GM13976 (cell line): ENCODE data around the gene ACP3.

Experiments
- DNase-seq: peaks from one replicate; pipeline ENCODE4 v3.0.0; 2012; ENCODE audit warnings: low spot score
- CTCF ChIP-seq: IDR thresholded peaks from 2 replicates; pipeline ENCODE4 v1.5.1; 2012; ENCODE audit warnings: borderline replicate concordance, mild to moderate bottlenecking; ENCODE audit not compliant: insufficient read depth; ENCODE audit errors: extremely low read depth, missing control alignments, control extremely low read depth
- in situ Hi-C: fragments of 300-500 bp; cut with MboI; formaldehyde crosslinking; loops from one replicate; pipeline ENCODE4 v1.12.0; 2022; ENCODE audit warnings: low sequenced_read_pairs, mixed read lengths, inconsistent platforms; ENCODE audit not compliant: unreplicated experiment

Gene ACP3, protein sequence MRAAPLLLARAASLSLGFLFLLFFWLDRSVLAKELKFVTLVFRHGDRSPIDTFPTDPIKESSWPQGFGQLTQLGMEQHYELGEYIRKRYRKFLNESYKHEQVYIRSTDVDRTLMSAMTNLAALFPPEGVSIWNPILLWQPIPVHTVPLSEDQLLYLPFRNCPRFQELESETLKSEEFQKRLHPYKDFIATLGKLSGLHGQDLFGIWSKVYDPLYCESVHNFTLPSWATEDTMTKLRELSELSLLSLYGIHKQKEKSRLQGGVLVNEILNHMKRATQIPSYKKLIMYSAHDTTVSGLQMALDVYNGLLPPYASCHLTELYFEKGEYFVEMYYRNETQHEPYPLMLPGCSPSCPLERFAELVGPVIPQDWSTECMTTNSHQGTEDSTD

DNA sequence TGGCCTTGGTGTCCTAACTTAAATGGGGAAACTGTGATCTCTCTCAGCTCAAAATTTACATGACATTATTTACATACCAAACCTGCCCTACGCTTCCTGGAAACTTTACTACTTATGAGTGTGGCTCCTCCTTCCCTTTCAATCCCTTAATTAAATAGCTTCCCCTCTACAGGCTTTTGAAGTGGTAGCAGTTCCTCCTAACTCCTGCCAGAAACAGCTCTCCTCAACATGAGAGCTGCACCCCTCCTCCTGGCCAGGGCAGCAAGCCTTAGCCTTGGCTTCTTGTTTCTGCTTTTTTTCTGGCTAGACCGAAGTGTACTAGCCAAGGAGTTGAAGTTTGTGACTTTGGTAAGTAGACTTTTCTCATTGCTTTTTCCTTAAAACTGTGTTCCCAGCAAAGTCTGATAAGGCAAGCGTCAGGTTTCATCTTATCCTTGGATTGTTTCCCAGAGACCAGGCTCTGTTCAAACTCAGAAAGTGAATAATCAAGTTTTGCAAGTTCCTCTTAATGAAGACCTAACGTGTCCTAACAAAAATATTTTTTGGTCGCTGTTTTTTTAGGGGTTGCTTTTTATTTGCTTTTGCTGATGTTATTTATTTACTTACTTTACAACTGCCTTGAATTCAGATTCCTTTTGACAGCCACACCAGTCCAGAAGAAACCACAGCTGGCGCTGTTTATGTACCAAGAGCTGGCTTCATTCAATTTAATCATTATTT lies at the start of gene ACP3:
ACP3 (plus strand) TSS at position 179 of the 720 bp plus-strand sequence; CDS start at position 229, 50 bp downstream.
- peak; percentile 15 for DNase-seq
- in situ Hi-C loops, result no loop called here
- TF ChIP-seq CTCF, result no peak

- DNase-seq, result no peak
- in situ Hi-C loops, result no loop called here
- peak; percentile 10 for TF ChIP-seq CTCF
Observed at GRCh38 chr3:132268956-132269355, 48.3 kb upstream of the ACP3 start.

GRCh38 chr3:132273036-132273435 lies 44.2 kb upstream of the ACP3 start:
- no peak for TF ChIP-seq CTCF
- DNase-seq, result no peak
- in situ Hi-C loops, result no loop called here

DNA sequence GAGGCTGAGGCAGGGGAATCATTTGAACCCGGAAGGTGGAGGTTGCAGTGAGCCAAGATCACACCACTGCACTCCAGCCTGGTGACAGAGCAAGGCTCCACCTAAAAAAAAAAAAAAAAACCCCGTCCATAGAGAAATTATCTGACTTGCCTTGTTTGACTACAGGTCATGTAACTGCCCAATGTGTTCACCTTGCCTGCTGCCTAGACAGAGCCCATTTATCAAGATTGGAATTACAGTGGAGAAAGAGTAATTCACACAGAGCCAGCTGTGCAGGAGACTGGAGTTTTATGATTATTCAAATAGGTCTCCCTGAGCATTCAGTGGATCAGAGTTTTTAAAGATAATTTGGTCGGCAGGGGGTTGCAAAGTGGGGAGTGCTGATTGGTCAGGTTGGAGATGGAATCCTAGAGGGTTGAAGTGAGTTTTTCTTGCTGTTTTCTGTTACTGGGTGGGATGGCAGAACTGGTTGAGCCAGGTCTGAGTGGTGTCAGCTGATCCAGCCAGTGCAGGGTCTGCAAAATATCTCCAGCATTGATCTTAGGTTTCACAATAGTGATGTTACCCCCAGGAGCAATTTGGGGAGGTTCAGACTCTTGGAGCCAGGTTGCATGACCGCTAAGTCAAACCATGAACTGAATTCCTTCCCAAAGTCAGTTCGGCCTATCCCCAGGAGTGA lies 40.8 kb upstream of the ACP3 start:
- no peak for TF ChIP-seq CTCF
- no peak for DNase-seq
- in situ Hi-C loops, result no loop called here

- no peak for DNase-seq
- no peak for TF ChIP-seq CTCF
- in situ Hi-C loops, result no loop called here
Observed at GRCh38 chr3:132279030-132279429, 38.2 kb upstream of the ACP3 start.

GRCh38 chr3:132283440-132283839 lies 33.8 kb upstream of the ACP3 start:
- peak; percentile 48 for DNase-seq
- in situ Hi-C loops, result no loop called here
- TF ChIP-seq CTCF, result no peak
